ENCODE results near the gene ACADL.

ACADL gene

GRCh38 chr2:210227290-210228088 lies 2.2 kb upstream of the ACADL start:
- no peaks in the 10 kb centered on the region for H3K36me3 ChIP-seq (ENCODE audit: control insufficient read depth, insufficient read depth, low read length)
- no peak overlapping the region for H3K27ac ChIP-seq
- peaks cover 21% of the 10 kb centered on the region for H3K4me1 ChIP-seq

GRCh38 chr2:210226223-210226622 lies 976 bp upstream of the ACADL start:
- H2AFZ ChIP-seq = no peak overlapping the region
- H3K27ac ChIP-seq = no peak overlapping the region
- no peaks in the 10 kb centered on the region for H3K9me3 ChIP-seq (ENCODE audit: control insufficient read depth, low read length)
- H3K4me3 ChIP-seq (ENCODE audit: low read depth, low read length) = no peak overlapping the region
- no peaks in the 10 kb centered on the region for H3K36me3 ChIP-seq (ENCODE audit: control insufficient read depth, insufficient read depth, low read length)
- no peak for TF ChIP-seq CTCF (IDR thresholded peaks at IDR 0.05)
- no peak overlapping the region for H3K4me2 ChIP-seq (ENCODE audit: low read length)
- H3K79me2 ChIP-seq = no peaks in the 10 kb centered on the region
- no peak overlapping the region for H3K9ac ChIP-seq
- peaks cover 20% of the 10 kb centered on the region for H3K4me1 ChIP-seq
- no peaks in the 10 kb centered on the region for H3K27me3 ChIP-seq (ENCODE audit: control insufficient read depth, insufficient read depth, low read length)

More at GRCh38 chr2:210227290-210228088, 2.2 kb upstream of the ACADL start:
- Histone ChIP-seq H3K9ac (no peak overlapping the region), H3K27me3 (ENCODE audit: control insufficient read depth, insufficient read depth, low read length) (no peaks in the 10 kb centered on the region), H3K4me2 (ENCODE audit: low read length) (no peak overlapping the region), H2AFZ (no peak overlapping the region), H3K79me2 (no peaks in the 10 kb centered on the region), H3K9me3 (ENCODE audit: control insufficient read depth, low read length) (no peaks in the 10 kb centered on the region), H3K4me3 (ENCODE audit: low read depth, low read length) (no peak overlapping the region)
- TF ChIP-seq CTCF (IDR thresholded peaks at IDR 0.05) = no peak

GRCh38 chr2:210224591-210224940 lies 681 bp downstream of the ACADL start:
- Histone ChIP-seq H3K79me2 (no peaks in the 10 kb centered on the region), H3K4me2 (ENCODE audit: low read length) (peak overlapping the region; percentile 62), H3K4me1 (peaks cover 11% of the 10 kb centered on the region), H3K36me3 (ENCODE audit: control insufficient read depth, insufficient read depth, low read length) (no peaks in the 10 kb centered on the region), H3K27me3 (ENCODE audit: control insufficient read depth, insufficient read depth, low read length) (no peaks in the 10 kb centered on the region), H2AFZ (peak overlapping the region; percentile 48), H3K4me3 (ENCODE audit: low read depth, low read length) (peak overlapping the region; percentile 44), H3K27ac (no peak overlapping the region), H3K9me3 (ENCODE audit: control insufficient read depth, low read length) (no peaks in the 10 kb centered on the region), H3K9ac (no peak overlapping the region)
- no peak for TF ChIP-seq CTCF (IDR thresholded peaks at IDR 0.05)

GRCh38 chr2:210215120-210215519 lies 10.1 kb downstream of the ACADL start:
- no peak overlapping the region for H3K9ac ChIP-seq

More at GRCh38 chr2:210215120-210215519, 10.1 kb downstream of the ACADL start:
- Histone ChIP-seq H3K27ac (no peak overlapping the region), H3K36me3 (ENCODE audit: control insufficient read depth, insufficient read depth, low read length) (no peaks in the 10 kb centered on the region), H3K4me2 (ENCODE audit: low read length) (no peak overlapping the region), H3K79me2 (peaks cover 5% of the 10 kb centered on the region), H3K4me3 (ENCODE audit: low read depth, low read length) (no peak overlapping the region), H3K4me1 (no peaks in the 10 kb centered on the region), H3K27me3 (ENCODE audit: control insufficient read depth, insufficient read depth, low read length) (no peaks in the 10 kb centered on the region), H3K9me3 (ENCODE audit: control insufficient read depth, low read length) (no peaks in the 10 kb centered on the region), H2AFZ (no peak overlapping the region)
- TF ChIP-seq CTCF (IDR thresholded peaks at IDR 0.05) = no peak
